GM12873 (cell line): Measurements from ENCODE around the gene DSCAM.

ENCODE experiments used
- CTCF ChIP-seq: IDR thresholded peaks from 2 replicates; pipeline ENCODE4 v1.5.1; 2012; ENCODE audit warnings: low read depth, mild to moderate bottlenecking, moderate library complexity, low read length, control low read depth; ENCODE audit not compliant: insufficient read depth; ENCODE audit errors: missing control alignments

DSCAM gene

DNA sequence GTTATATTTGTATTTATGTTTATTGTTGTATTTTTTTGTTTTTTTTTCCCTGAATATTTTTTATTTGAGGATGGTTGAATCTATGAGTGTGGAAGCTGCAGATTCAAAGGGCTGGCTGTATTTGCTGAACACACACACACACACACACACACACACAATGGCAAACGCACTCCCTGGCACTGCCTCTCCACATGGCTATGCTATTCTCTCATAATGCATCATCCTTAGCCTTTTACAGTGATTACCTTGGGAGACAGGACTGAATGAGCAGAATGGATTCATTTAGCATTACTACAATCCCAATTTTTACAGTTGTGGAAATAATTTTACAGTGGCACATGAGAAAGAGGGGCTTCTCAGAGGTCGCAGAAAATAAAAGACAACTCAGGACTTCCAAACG lies 589.6 kb downstream of the DSCAM start:
- no peak for TF ChIP-seq CTCF

- TF ChIP-seq CTCF = no peak
Measured at GRCh38 chr21:40255518-40256444, 591.2 kb downstream of the DSCAM start.

- no peak for TF ChIP-seq CTCF
Measured at GRCh38 chr21:40254540-40255465, 592.2 kb downstream of the DSCAM start.

DNA sequence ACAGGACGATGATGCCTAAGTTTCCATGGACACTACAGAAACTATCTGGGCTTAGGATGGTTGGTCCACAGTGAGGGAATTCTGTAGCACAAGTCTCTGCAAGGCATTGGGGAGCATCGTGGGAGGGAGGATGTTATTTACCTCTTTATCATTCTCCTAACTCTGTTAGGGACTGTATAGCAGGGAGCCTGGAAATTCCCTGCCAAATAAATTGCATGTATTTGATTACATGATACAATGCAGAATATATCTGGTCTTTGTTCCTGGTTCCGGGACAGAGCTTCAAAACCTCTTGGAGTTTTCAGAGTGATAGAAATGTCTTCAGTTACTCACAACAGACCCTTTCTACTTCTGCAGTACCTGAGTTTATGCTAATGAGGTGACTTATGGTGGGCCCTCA lies 593.8 kb downstream of the DSCAM start:
- TF ChIP-seq CTCF = no peak

DNA sequence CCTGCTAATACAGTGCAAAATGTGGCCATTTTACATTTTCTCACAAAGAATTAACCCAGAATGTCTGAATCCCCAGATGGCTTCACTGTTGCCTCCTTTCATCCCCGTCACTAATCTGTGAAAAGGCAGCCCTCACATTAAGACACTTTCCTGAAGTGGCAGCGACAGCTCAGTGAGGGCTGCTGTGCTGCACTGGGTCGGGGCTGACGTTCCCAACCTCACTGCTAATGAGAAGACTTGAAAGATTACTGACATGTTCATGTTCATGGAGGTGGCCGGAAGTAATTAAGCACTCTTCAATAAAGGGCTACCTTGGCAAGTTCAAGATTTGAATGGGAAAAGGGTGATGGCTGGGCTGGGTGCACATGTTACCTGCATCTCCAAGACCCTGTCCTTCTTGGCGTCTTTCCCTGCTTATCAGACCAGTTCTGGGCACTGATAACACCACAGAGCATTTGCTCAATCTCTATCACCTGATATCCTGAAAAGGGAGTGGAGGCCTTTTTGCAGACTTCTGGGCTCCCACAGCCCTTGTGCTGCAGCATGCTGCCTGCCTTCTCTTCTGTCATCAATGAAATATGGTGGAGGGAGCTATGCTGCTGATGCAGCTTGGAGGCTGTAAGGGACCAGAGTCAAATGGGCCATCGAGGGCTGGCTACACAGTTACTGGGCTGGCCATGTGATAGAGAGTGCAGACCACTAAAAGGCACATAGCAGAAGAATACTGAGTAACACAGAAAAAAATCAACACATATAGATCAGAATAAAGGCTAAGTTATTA lies 596.3 kb downstream of the DSCAM start:
- TF ChIP-seq CTCF = no peak

DNA sequence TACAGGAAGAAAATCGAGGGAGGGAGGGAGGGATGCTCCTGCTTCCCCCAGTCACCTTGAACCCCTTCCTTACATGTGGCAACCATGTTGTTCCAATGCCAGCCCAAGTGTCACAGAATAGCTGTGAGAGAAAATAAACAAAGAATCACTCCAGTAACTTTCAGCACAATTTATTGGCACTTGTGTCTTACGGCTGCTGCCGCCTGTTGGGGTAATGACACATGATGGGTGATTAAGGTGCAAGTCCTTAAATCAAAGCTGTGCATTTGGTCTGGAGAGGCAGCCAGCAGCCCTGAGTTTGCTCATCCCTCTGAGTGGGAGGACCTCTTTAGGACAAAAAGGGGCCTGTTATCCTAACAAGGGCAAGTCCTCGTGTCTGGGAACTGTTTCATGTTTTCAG lies 602.0 kb downstream of the DSCAM start:
- no peak for TF ChIP-seq CTCF

GRCh38 chr21:40243685-40244084 lies 603.3 kb downstream of the DSCAM start:
- no peak for TF ChIP-seq CTCF
